HG03066 (cell line): ENCODE measurements around the gene ADCY5.

Source experiments
- ATAC-seq: cut with Tn5 transposase; IDR thresholded peaks from one replicate; pipeline ENCODE4 v1.9.1; 2021; ENCODE audit warnings: low read depth; ENCODE audit not compliant: unreplicated experiment

Gene ADCY5

GRCh38 chr3:123431007-123431657 is 17.8 kb downstream of the ADCY5 start:
- no peak for ATAC-seq

- no peak for ATAC-seq
These were observed 18.6 kb downstream of the ADCY5 start for GRCh38 chr3:123430266-123430665.

- no peak for ATAC-seq
These were observed 19.3 kb downstream of the ADCY5 start for GRCh38 chr3:123429362-123430125.

GRCh38 chr3:123424999-123425712 is 23.7 kb downstream of the ADCY5 start:
- ATAC-seq: no peak

- no peak for ATAC-seq
These were observed 24.4 kb downstream of the ADCY5 start for GRCh38 chr3:123424321-123424998.

- no peak for ATAC-seq
These were observed 25.1 kb downstream of the ADCY5 start for GRCh38 chr3:123423806-123424205.

GRCh38 chr3:123423031-123423430 is 25.9 kb downstream of the ADCY5 start:
- no peak for ATAC-seq

- no peak for ATAC-seq
These were observed 26.4 kb downstream of the ADCY5 start for GRCh38 chr3:123422457-123422856.

GRCh38 chr3:123421353-123422174 is 27.3 kb downstream of the ADCY5 start:
- no peak for ATAC-seq

GRCh38 chr3:123420416-123420968 is 28.4 kb downstream of the ADCY5 start:
- no peak for ATAC-seq

GRCh38 chr3:123419850-123420297 is 29.0 kb downstream of the ADCY5 start:
- no peak for ATAC-seq

GRCh38 chr3:123419181-123419849 is 29.6 kb downstream of the ADCY5 start:
- no peak for ATAC-seq

- ATAC-seq: no peak
These were observed 32.2 kb downstream of the ADCY5 start for GRCh38 chr3:123416647-123417046.

- ATAC-seq: no peak
These were observed 32.7 kb downstream of the ADCY5 start for GRCh38 chr3:123416173-123416572.

- no peak for ATAC-seq
These were observed 33.7 kb downstream of the ADCY5 start for GRCh38 chr3:123414973-123415775.

GRCh38 chr3:123412811-123413604 is 35.9 kb downstream of the ADCY5 start:
- no peak for ATAC-seq

- no peak for ATAC-seq
These were observed 36.8 kb downstream of the ADCY5 start for GRCh38 chr3:123412076-123412475.
